GM23338 (cell line): ENCODE results near the gene EIF3L. TPM values are rescaled to one million over a fixed set of nuclear protein-coding genes. Genes with fewer than 3 reads are reported as not detected.

Experiments
- ATAC-seq: fragments of 200-7000 bp; cut with Tn5 transposase; 3 replicates; pipeline ENCODE4 v1.9.1; 2020
- DNase-seq: peaks from one replicate; pipeline ENCODE4 v3.0.0-alpha.2; 2015; ENCODE audit warnings: low spot score
- H2AFZ ChIP-seq: fragments of 200-600 bp; sonication (generic); 2 replicates; pipeline ENCODE4 v1.8.0; 2016; ENCODE audit warnings: antibody characterized with exemption, mild to moderate bottlenecking, moderate library complexity
- H3F3A ChIP-seq: fragments of 200-600 bp; sonication (generic); replicated peaks from 2 replicates; pipeline ENCODE4 v1.8.0; 2017; ENCODE audit warnings: antibody characterized with exemption, mixed run types, low read depth
- H3K27ac ChIP-seq: fragments of 200-600 bp; sonication (generic); 2 replicates; pipeline ENCODE4 v1.6.1; 2016; ENCODE audit warnings: low read depth
- H3K27me3 ChIP-seq: fragments of 200-600 bp; sonication (generic); 2 replicates; pipeline ENCODE4 v1.8.0; 2016; ENCODE audit warnings: mild to moderate bottlenecking, mixed run types, moderate library complexity; ENCODE audit not compliant: insufficient read depth
- H3K36me3 ChIP-seq: fragments of 200-600 bp; sonication (generic); 2 replicates; pipeline ENCODE4 v1.8.0; 2016; ENCODE audit warnings: mild to moderate bottlenecking; ENCODE audit not compliant: insufficient read depth
- H3K4me1 ChIP-seq: fragments of 200-600 bp; sonication (generic); 2 replicates; pipeline ENCODE4 v1.8.0; 2016; ENCODE audit warnings: mild to moderate bottlenecking, moderate library complexity; ENCODE audit not compliant: insufficient read depth
- H3K4me2 ChIP-seq: fragments of 200-600 bp; sonication (generic); 2 replicates; pipeline ENCODE4 v1.7.1; 2017; ENCODE audit warnings: mixed run types
- H3K4me3 ChIP-seq: fragments of 200-600 bp; sonication (generic); 2 replicates; pipeline ENCODE4 v1.6.1; 2016; ENCODE audit warnings: mixed run types
- H3K79me2 ChIP-seq: fragments of 200-600 bp; sonication (generic); replicated peaks from 2 replicates; pipeline ENCODE4 v1.8.0; 2017; ENCODE audit warnings: mild to moderate bottlenecking; ENCODE audit not compliant: insufficient read depth
- H3K9me2 ChIP-seq: fragments of 200-600 bp; sonication (generic); 2 replicates; pipeline ENCODE4 v1.8.0; 2017; ENCODE audit not compliant: insufficient read depth
- H4K20me1 ChIP-seq: fragments of 200-600 bp; sonication (generic); replicated peaks from 2 replicates; pipeline ENCODE4 v1.8.0; 2017; ENCODE audit warnings: mild to moderate bottlenecking; ENCODE audit not compliant: insufficient read depth
- H3K27ac Mint-ChIP-seq: 2 replicates; pipeline ENCODE4 v1.8.0; 2020; ENCODE audit warnings: inconsistent platforms, mild to moderate bottlenecking, moderate library complexity, mixed read lengths
- H3K27me3 Mint-ChIP-seq: 3 replicates; pipeline ENCODE4 v1.8.0; 2022; ENCODE audit warnings: low read depth, mild to moderate bottlenecking, moderate library complexity, mixed read lengths, inconsistent platforms; ENCODE audit not compliant: insufficient read depth, poor library complexity
- H3K36me3 Mint-ChIP-seq: 3 replicates; pipeline ENCODE4 v1.8.0; 2021; ENCODE audit warnings: low read depth, mild to moderate bottlenecking, inconsistent platforms, moderate library complexity, mixed read lengths
- H3K4me1 Mint-ChIP-seq: 3 replicates; pipeline ENCODE4 v1.8.0; 2020; ENCODE audit warnings: mild to moderate bottlenecking, inconsistent platforms, mixed read lengths
- H3K4me3 Mint-ChIP-seq: 3 replicates; pipeline ENCODE4 v1.8.0; 2021; ENCODE audit warnings: moderate library complexity, mild to moderate bottlenecking, inconsistent platforms, mixed read lengths
- H3K9me3 Mint-ChIP-seq: 3 replicates; pipeline ENCODE4 v1.8.0; 2020; ENCODE audit warnings: moderate library complexity, mild to moderate bottlenecking, inconsistent platforms, mixed read lengths
- CREB1 ChIP-seq: fragments of 250-450 bp; sonication (Bioruptor Pico); IDR thresholded peaks from 2 replicates; pipeline ENCODE4 v1.5.0; 2020; ENCODE audit warnings: low read depth, mild to moderate bottlenecking, moderate library complexity
- EZH2 ChIP-seq: fragments of 200-600 bp; sonication (generic); IDR thresholded peaks from one replicate; pipeline ENCODE4 v1.8.0; 2017; ENCODE audit warnings: antibody characterized with exemption, mild to moderate bottlenecking, low read depth; ENCODE audit not compliant: unreplicated experiment
- EZH2phosphoT487 ChIP-seq: fragments of 200-600 bp; sonication (generic); IDR thresholded peaks from one replicate; pipeline ENCODE4 v1.8.1; 2018; ENCODE audit warnings: antibody characterized with exemption; ENCODE audit not compliant: unreplicated experiment
- JUNB ChIP-seq: IDR thresholded peaks from one replicate; pipeline ENCODE4 v1.6.1; 2016; ENCODE audit warnings: antibody characterized with exemption; ENCODE audit not compliant: unreplicated experiment
- NANOG ChIP-seq: IDR thresholded peaks from 2 replicates; pipeline ENCODE4 v1.6.1; 2016; ENCODE audit warnings: antibody characterized with exemption, borderline replicate concordance
- ZNF462 ChIP-seq: fragments of 250-450 bp; sonication (Bioruptor Pico); IDR thresholded peaks from 2 replicates; pipeline ENCODE4 v1.5.0; 2020; ENCODE audit warnings: mild to moderate bottlenecking, moderate library complexity
- polyA plus RNA-seq: library from polyadenylated mRNA; unstranded; fragments of >200 nt; fragmentation: Nextera tagmentation; extraction: Ambion mirVana; gene quantifications from 2 replicates; pipeline ENCODE4 v1.2.1, GENCODE V29; 2016
- total RNA-seq: library from RNA; depleted of rRNA; stranded (reverse); fragments of >200 nt; shearing (Covaris generic); gene quantifications from 2 replicates; pipeline ENCODE4 v1.2.3, GENCODE V29; 2014

EIF3L gene
- total and polyA plus RNA-seq, 2 experiments from 2014 or later, result 430 to 459 TPM

GRCh38 chr22:37803195-37803638 lies 46.0 kb upstream of the EIF3L start:
- Mint-ChIP-seq H3K36me3 (no peaks in the 10 kb centered on the region), H3K9me3 (no peaks in the 10 kb centered on the region; the same call in 2 of the 3 replicates), H3K4me3 (peak overlapping the region; percentile 86), H3K4me1 (peaks cover 27% of the 10 kb centered on the region), H3K27me3 (peaks cover 52% of the 10 kb centered on the region), H3K27ac (no peak overlapping the region; the same call in 1 of the 2 replicates)
- peaks cover 72% of the 10 kb centered on the region for H3K27me3 ChIP-seq
- H3K79me2 ChIP-seq, result 0 out of 2 replicates have a peak, but pooled peaks cover 6% of the 10 kb centered on the region
- peak overlapping the region; percentile 86 for H3K4me3 ChIP-seq
- 0 out of 3 replicates have a peak, but pooled peaks have one; percentile 1 for ATAC-seq
- H3K4me1 ChIP-seq, result peaks cover 21% of the 10 kb centered on the region
- no peak for TF ChIP-seq ZNF462
- no peak overlapping the region for H3K27ac ChIP-seq
- no peaks in the 10 kb centered on the region for H3K9me2 ChIP-seq
- peak overlapping the region; percentile 92 for H2AFZ ChIP-seq
- H4K20me1 ChIP-seq, result no peaks in the 10 kb centered on the region
- peaks cover 20% of the 10 kb centered on the region for H3F3A ChIP-seq
- DNase-seq, result peak; percentile 79
- H3K36me3 ChIP-seq, result no peaks in the 10 kb centered on the region
- H3K4me2 ChIP-seq, result peak overlapping the region; percentile 100

- H3K27ac Mint-ChIP-seq, result no peak overlapping the region; the same call in 1 of the 2 replicates
- H4K20me1 ChIP-seq, result no peaks in the 10 kb centered on the region; the same call in 1 of the 2 replicates
- peaks cover 28% of the 10 kb centered on the region for H3K4me1 Mint-ChIP-seq
- peak overlapping the region; percentile 86 for H3K4me3 Mint-ChIP-seq
- peaks cover 25% of the 10 kb centered on the region for H3K4me1 ChIP-seq
- peak; percentile 59 for DNase-seq
- peak overlapping the region; percentile 100 for H3K4me2 ChIP-seq
- H3K27me3 ChIP-seq, result peaks cover 75% of the 10 kb centered on the region
- peaks cover 20% of the 10 kb centered on the region for H3F3A ChIP-seq
- H2AFZ ChIP-seq, result peak overlapping the region; percentile 92
- no peak overlapping the region for H3K27ac ChIP-seq
- H3K9me3 Mint-ChIP-seq, result no peaks in the 10 kb centered on the region; the same call in 2 of the 3 replicates
- H3K27me3 Mint-ChIP-seq, result peaks cover 58% of the 10 kb centered on the region
- 0 out of 2 replicates have a peak, but pooled peaks cover 6% of the 10 kb centered on the region for H3K79me2 ChIP-seq
- no peaks in the 10 kb centered on the region for H3K36me3 Mint-ChIP-seq
- no peaks in the 10 kb centered on the region for H3K36me3 ChIP-seq
- H3K9me2 ChIP-seq, result no peaks in the 10 kb centered on the region
- no peak for ATAC-seq
- H3K4me3 ChIP-seq, result peak overlapping the region; percentile 86
- TF ChIP-seq CREB1 (CRISPR knock-in tag) (no peak), EZH2 (no peak), NANOG (no peak), EZH2phosphoT487 (no peak), JUNB (no peak)
These were observed 45.4 kb upstream of the EIF3L start for GRCh38 chr22:37803639-37804351.
